ENCODE data around the gene MISP.

Gene MISP

DNA sequence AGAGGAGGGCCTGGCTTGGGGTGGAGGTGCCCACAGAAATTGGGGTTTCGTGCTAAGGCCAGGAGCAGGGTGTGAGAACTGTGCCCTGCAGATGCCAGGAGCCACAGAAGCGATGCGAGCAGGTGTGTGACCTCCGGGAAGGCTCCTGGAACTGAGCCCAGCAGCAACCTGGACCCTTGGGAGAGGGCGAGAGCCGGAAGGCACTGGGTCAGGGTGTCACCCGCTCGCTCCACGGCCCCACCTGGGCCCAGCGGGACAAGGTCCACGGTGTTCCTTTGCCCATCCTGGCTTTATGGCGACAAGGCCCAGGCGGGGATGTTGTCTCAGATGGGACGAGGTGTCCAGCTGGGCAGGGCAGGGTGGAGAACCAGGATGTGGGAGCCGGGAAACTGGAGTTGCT lies 4.2 kb downstream of the MISP start:
- DNase-seq (ENCODE audit: low read depth): no peak
- H3K4me3 ChIP-seq (ENCODE audit: low read depth, low read length): no peak overlapping the region
- TF ChIP-seq, protein P1, sequence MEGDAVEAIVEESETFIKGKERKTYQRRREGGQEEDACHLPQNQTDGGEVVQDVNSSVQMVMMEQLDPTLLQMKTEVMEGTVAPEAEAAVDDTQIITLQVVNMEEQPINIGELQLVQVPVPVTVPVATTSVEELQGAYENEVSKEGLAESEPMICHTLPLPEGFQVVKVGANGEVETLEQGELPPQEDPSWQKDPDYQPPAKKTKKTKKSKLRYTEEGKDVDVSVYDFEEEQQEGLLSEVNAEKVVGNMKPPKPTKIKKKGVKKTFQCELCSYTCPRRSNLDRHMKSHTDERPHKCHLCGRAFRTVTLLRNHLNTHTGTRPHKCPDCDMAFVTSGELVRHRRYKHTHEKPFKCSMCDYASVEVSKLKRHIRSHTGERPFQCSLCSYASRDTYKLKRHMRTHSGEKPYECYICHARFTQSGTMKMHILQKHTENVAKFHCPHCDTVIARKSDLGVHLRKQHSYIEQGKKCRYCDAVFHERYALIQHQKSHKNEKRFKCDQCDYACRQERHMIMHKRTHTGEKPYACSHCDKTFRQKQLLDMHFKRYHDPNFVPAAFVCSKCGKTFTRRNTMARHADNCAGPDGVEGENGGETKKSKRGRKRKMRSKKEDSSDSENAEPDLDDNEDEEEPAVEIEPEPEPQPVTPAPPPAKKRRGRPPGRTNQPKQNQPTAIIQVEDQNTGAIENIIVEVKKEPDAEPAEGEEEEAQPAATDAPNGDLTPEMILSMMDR (IDR thresholded peaks at IDR 0.05; ENCODE audit: low read depth, low read length, missing control alignments): no peak
- in situ Hi-C loops (cut with HindIII; ENCODE audit: low sequenced_read_pairs): no loop called here

GRCh38 chr19:756236-756635 lies 5.3 kb downstream of the MISP start:
- DNase-seq (ENCODE audit: low read depth): no peak
- in situ Hi-C loops (cut with HindIII; ENCODE audit: low sequenced_read_pairs): no loop called here
- TF ChIP-seq, protein P1 (IDR thresholded peaks at IDR 0.05; ENCODE audit: low read depth, low read length, missing control alignments): no peak
- no peak overlapping the region for H3K4me3 ChIP-seq (ENCODE audit: low read depth, low read length)

- TF ChIP-seq, protein P1 (IDR thresholded peaks at IDR 0.05; ENCODE audit: low read depth, low read length, missing control alignments): no peak
- in situ Hi-C loops (cut with HindIII; ENCODE audit: low sequenced_read_pairs): no loop called here
- no peak overlapping the region for H3K4me3 ChIP-seq (ENCODE audit: low read depth, low read length)
- DNase-seq (ENCODE audit: low read depth): no peak
Measured at GRCh38 chr19:756821-757688, 6.1 kb downstream of the MISP start.

GRCh38 chr19:757811-758668 lies 7.1 kb downstream of the MISP start:
- in situ Hi-C loops (cut with HindIII; ENCODE audit: low sequenced_read_pairs): no loop called here
- no peak for DNase-seq (ENCODE audit: low read depth)
- TF ChIP-seq, protein P1 (IDR thresholded peaks at IDR 0.05; ENCODE audit: low read depth, low read length, missing control alignments): no peak

GRCh38 chr19:763181-763580 lies 12.3 kb downstream of the MISP start:
- in situ Hi-C loops (cut with HindIII; ENCODE audit: low sequenced_read_pairs): no loop called here
- TF ChIP-seq, protein P1 (IDR thresholded peaks at IDR 0.05; ENCODE audit: low read depth, low read length, missing control alignments): no peak
- DNase-seq (ENCODE audit: low read depth): no peak
- no peak overlapping the region for H3K4me3 ChIP-seq (ENCODE audit: low read depth, low read length)

More at GRCh38 chr19:757811-758668, 7.1 kb downstream of the MISP start:
- H3K4me3 ChIP-seq (ENCODE audit: low read depth, low read length): no peak overlapping the region

- in situ Hi-C loops (cut with HindIII; ENCODE audit: low sequenced_read_pairs): no loop called here
- TF ChIP-seq, protein P1 (IDR thresholded peaks at IDR 0.05; ENCODE audit: low read depth, low read length, missing control alignments): no peak
- no peak overlapping the region for H3K4me3 ChIP-seq (ENCODE audit: low read depth, low read length)
- DNase-seq (ENCODE audit: low read depth): no peak
Measured at GRCh38 chr19:763869-764268, 13.0 kb downstream of the MISP start.
